ENCODE measurements around the gene NDUFAF3. TPM values are rescaled to one million over a fixed set of nuclear protein-coding genes. Genes with fewer than 3 reads are reported as not detected.

NDUFAF3 gene
- total RNA-seq, 2 experiments from 2014 or later: 78.9 to 82.4 TPM

DNA sequence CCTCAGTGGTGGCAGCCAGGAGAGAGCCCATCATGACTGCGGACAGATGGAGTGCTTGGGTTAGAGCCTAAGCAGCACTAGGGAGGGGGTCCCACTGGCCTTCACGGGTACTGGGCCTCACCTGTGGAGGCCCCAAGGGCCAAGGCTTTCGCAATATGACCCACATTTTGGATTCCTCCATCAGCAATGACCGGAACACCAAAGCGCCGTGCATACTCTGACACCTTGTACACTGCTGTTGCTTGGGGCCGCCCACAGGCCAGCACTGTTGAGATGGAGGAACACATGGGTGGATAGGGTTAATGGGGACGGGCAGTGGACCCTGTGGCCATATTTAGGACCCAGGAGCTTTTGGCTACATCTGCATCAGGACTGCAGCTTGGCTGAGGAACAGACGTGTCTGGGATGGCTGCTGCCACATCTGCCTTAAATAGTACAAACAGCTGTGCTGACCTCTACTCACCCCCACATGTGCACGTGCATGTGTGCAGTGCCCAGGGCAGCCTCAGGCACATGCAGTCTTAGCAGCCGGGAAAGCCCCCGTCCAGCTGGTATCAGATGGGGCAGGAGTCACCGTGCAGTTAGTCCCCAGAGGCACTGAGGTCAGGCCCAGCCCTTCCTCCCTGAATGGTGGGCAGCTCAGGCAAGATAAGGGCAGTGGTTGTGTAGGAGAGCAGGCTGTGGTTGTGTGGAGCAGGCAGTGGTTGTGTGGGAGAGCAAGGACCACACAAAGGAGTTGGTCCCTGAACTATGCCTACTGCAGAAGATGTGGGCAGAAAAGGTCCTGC is 3.3 kb downstream of the NDUFAF3 start:
- ATAC-seq (ENCODE audit: low read depth): no peak
- Mint-ChIP-seq H3K27me3 (no peaks in the 10 kb centered on the region), H3K36me3 (peaks cover 19% of the 10 kb centered on the region), H3K4me1 (peaks cover 42% of the 10 kb centered on the region), H3K27ac (peak overlapping the region; percentile 72), H3K4me3 (no peak overlapping the region), H3K9me3 (no peaks in the 10 kb centered on the region)
- POLR2A ChIA-PET: interaction anchor here (0.6 to 9.8 kb wide), 5 partner anchors 8 to 68 kb away, joined by 3 to 244 read pairs (median 3); partner anchors contain the start of genes QRICH1 and WDR6
- DNase-seq: no peak

GRCh38 chr3:49025793-49026520 is 4.0 kb downstream of the NDUFAF3 start:
- Mint-ChIP-seq H3K9me3 (no peaks in the 10 kb centered on the region), H3K27ac (peak overlapping the region; percentile 72), H3K4me1 (peaks cover 42% of the 10 kb centered on the region), H3K4me3 (no peak overlapping the region), H3K27me3 (no peaks in the 10 kb centered on the region), H3K36me3 (peaks cover 19% of the 10 kb centered on the region)
- POLR2A ChIA-PET: interaction anchor here (0.6 to 1.5 kb wide), 5 partner anchors 9 to 69 kb away, joined by 3 to 5 read pairs (median 3); partner anchors contain the start of gene WDR6
- DNase-seq (no peak), ATAC-seq (ENCODE audit: low read depth) (no peak)

DNA sequence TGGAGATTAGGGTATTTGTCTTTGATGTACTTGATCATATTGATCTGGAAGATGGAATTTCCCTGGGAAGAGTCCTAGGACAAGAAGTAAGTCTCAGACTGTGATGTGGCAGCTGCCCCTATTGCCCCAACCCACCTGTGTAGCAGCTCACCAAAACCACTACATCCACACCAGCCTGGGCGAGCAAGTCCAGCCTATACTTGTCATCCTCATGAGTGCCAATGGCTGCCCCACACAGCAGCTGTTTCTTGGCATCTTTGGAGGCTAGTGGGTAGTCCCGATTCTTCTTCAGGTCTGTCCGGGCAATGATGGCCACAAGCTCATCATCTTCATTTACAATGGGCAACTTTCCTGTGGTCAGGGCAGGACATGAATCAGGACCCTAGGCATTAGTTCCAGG is 4.6 kb downstream of the NDUFAF3 start:
- no peaks in the 10 kb centered on the region for H3K27me3 Mint-ChIP-seq
- DNase-seq (no peak), ATAC-seq (ENCODE audit: low read depth) (no peak)
- no peaks in the 10 kb centered on the region for H3K9me3 Mint-ChIP-seq
- peaks cover 42% of the 10 kb centered on the region for H3K4me1 Mint-ChIP-seq
- H3K36me3 Mint-ChIP-seq: peaks cover 20% of the 10 kb centered on the region
- no peak overlapping the region for H3K4me3 Mint-ChIP-seq
- peak overlapping the region; percentile 5 for H3K27ac Mint-ChIP-seq
- POLR2A ChIA-PET: interaction anchor here (1.0 to 1.5 kb wide), 4 partner anchors 12 to 68 kb away, joined by 3 to 5 read pairs (median 4); partner anchors contain the start of gene WDR6

DNA sequence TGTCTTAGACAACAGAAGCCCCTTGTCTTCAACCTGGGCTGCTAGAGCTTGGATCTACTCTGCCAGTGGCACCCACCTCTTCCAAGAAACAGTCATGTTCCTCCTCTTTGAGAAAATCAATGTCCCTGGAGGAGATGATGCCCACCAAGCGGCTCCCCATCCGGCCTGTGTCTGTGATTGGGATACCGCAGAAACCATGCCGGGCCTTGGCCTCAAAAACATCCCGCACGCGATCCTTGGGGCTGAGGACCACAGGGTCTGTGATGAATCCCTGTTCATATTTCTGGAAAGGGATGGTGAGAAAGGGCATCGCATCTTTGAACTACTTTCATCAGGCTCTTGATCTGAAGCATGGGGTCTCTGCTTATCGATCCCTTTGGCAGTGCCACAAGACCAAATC is 5.7 kb downstream of the NDUFAF3 start:
- H3K9me3 Mint-ChIP-seq: no peaks in the 10 kb centered on the region

DNA sequence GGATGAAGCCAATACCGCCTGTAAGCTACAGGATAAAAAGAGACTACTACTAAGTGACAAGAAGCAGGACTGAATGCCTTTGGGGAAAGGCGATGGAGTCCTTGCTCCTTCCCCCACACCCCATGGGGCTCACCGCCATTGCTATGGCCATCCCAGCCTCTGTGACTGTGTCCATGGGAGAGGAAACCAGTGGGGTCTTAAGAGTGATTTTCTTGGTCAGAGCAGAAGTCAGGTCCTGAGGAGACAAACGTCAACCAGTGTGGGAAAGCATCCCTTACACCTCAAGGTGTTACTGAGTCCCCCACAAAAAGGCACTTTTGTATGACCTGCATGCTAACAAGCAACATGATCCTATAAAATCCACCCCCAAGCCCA is 6.4 kb downstream of the NDUFAF3 start:
- Mint-ChIP-seq H3K27ac (peak overlapping the region; percentile 85), H3K36me3 (peaks cover 24% of the 10 kb centered on the region), H3K27me3 (no peaks in the 10 kb centered on the region), H3K4me3 (peak overlapping the region; percentile 94), H3K4me1 (peaks cover 37% of the 10 kb centered on the region), H3K9me3 (no peaks in the 10 kb centered on the region)
- DNase-seq (no peak), ATAC-seq (ENCODE audit: low read depth) (no peak)
- POLR2A ChIA-PET: interaction anchor here (1.7 to 2.4 kb wide), 5 partner anchors 8 to 65 kb away, joined by 9 to 28 read pairs (median 21); partner anchors contain the start of genes P4HTM and QRICH1

More for the DNA sequence above, 5.7 kb downstream of the NDUFAF3 start:
- DNase-seq (no peak), ATAC-seq (ENCODE audit: low read depth) (no peak)
- Mint-ChIP-seq H3K27ac (no peak overlapping the region), H3K36me3 (peaks cover 26% of the 10 kb centered on the region), H3K27me3 (no peaks in the 10 kb centered on the region), H3K4me3 (peak overlapping the region; percentile 94), H3K4me1 (peaks cover 41% of the 10 kb centered on the region)
- POLR2A ChIA-PET: interaction anchor here (2.3 to 2.4 kb wide), 2 partner anchors 7 to 37 kb away, joined by 21 to 28 read pairs; partner anchors contain the start of gene P4HTM

DNA sequence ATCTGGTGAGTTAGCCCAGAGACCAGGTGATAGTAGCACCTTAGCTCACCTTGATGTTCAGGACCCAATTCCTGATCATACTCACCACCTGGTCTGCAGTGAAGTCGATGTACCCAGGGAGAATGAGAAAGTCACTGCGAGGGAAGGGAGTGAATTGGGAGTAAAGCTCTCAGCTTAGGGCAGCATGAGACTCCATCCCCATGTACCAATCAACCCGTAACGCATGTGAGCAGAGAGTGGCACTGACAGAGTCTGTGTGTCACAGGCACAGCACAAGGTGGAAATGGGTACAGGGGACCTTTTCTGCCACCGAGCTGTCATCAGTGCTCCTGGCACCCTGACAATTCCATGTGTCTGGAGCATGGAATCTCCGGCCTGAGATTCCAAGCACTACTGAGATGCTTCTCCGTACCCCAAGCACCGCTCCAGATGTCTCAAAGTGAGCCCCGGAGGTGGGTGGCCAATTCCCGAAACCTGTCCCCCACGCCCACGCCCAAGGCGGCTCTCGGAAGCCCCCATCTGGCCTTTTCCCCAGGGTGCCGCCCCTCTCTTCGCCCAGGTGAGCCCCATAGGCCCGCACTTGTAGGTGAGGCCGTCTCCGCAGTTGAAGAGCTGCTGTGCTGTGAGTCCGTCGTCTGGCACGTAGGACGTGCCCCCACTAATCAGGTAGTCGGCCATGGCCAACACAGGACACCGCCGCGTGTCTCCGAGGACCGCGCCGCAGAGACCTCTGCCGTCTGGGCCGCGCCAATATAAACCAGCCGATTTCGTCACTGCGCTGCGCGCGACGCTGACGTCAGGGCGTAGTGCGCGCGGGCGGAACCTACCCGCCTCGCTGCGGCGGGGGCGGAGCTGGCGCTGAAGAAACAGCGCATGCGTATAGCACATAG is 7.0 kb downstream of the NDUFAF3 start, which contains the start of gene IMPDH2:
TSS of gene IMPDH2 (minus strand) at position 726 of the 890 bp plus-strand sequence. CDS start at position 678, 48 bp downstream.
- POLR2A ChIA-PET: interaction anchor here (0.6 to 2.4 kb wide), 16 partner anchors 8 to 387 kb away, joined by 3 to 28 read pairs (median 4); partner anchors contain the start of genes P4HTM, QRICH1, RHOA and WDR6
- Mint-ChIP-seq H3K9me3 (no peaks in the 10 kb centered on the region), H3K36me3 (peaks cover 24% of the 10 kb centered on the region), H3K27me3 (no peaks in the 10 kb centered on the region), H3K4me1 (peaks cover 37% of the 10 kb centered on the region), H3K27ac (peak within 1 kb of the TSS; percentile 85), H3K4me3 (peak within 1 kb of the TSS; percentile 94)
- peak; percentile 96 for DNase-seq
- ATAC-seq (ENCODE audit: low read depth): peak; percentile 92

GRCh38 chr3:49029563-49029884 is 7.6 kb downstream of the NDUFAF3 start:
- H3K27me3 Mint-ChIP-seq: no peaks in the 10 kb centered on the region
- no peaks in the 10 kb centered on the region for H3K9me3 Mint-ChIP-seq
- H3K27ac Mint-ChIP-seq: peak overlapping the region; percentile 85
- DNase-seq: no peak
- H3K4me3 Mint-ChIP-seq: peak overlapping the region; percentile 94
- peaks cover 35% of the 10 kb centered on the region for H3K4me1 Mint-ChIP-seq
- ATAC-seq (ENCODE audit: low read depth): no peak
- H3K36me3 Mint-ChIP-seq: peaks cover 24% of the 10 kb centered on the region
- POLR2A ChIA-PET: interaction anchor here (0.6 to 2.4 kb wide), 16 partner anchors 9 to 386 kb away, joined by 3 to 28 read pairs (median 4); partner anchors contain the start of genes P4HTM, QRICH1, RHOA and WDR6

DNA sequence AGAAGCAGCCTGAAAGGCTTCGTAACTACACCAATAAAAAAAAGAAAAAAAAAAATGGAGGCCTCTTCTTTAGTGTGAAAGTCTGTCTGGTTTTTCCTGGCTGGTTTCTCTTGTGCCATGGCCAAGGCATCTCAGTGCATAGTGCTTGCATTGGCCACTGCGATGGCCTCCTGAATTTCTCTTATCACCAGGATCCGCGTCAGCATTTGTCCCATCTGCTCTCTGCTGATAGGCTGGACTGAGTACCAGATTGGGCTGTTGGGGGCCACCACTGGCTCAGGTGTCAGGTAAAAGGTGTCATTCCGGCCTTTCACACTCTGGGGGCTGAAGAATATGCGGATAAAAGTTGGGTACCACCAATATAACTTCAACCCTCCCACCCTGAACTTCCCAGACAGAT is 8.4 kb downstream of the NDUFAF3 start:
- Mint-ChIP-seq H3K36me3 (peaks cover 23% of the 10 kb centered on the region), H3K27me3 (no peaks in the 10 kb centered on the region), H3K4me1 (peaks cover 32% of the 10 kb centered on the region), H3K9me3 (no peaks in the 10 kb centered on the region), H3K27ac (no peak overlapping the region), H3K4me3 (no peak overlapping the region)
- DNase-seq: no peak
- ATAC-seq (ENCODE audit: low read depth): no peak
- POLR2A ChIA-PET: interaction anchor here (1.7 kb wide), 1 partner anchor 8 kb away, joined by 12 read pairs; the partner anchor contains the start of gene NDUFAF3

DNA sequence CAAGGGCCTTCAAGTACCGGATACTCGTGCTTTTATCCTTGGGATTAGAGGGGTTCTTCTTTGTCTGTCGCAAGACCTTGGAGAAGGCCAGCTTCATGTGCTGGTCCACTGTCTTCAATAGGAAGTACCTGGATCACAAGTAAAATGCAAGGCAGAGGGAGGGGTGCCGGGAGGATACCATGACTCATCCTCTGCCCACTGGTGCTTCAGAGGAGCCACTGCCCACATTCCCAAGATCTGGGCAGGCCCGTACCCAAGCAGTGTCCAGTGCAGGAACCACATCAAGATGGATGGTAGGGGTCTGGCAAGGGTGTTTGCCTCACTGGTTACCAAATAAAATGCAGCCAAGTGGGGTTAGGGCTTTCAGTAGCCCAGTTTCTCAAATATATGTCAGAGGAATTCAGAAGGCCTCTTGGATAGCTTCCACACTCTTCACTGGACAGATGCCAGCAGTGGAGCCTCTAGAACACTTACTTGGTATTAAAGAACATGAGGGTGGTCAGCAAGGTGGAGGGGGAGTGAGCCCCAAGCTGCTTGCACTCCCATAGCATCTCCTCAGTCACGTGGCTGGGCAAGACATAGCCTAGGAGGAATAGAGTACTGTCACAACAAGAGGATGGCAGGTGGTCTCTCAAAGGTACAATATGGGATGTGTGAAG is 10.9 kb downstream of the NDUFAF3 start:
- peaks cover 14% of the 10 kb centered on the region for H3K36me3 Mint-ChIP-seq
- no peaks in the 10 kb centered on the region for H3K27me3 Mint-ChIP-seq
- peaks cover 16% of the 10 kb centered on the region for H3K4me1 Mint-ChIP-seq
- POLR2A ChIA-PET: interaction anchor here (1.3 kb wide), 1 partner anchor 26 kb away, joined by 3 read pairs; the partner anchor contains the start of gene WDR6
- DNase-seq (no peak), ATAC-seq (ENCODE audit: low read depth) (no peak)
- no peaks in the 10 kb centered on the region for H3K9me3 Mint-ChIP-seq
- no peak overlapping the region for H3K27ac Mint-ChIP-seq
- no peak overlapping the region for H3K4me3 Mint-ChIP-seq

GRCh38 chr3:49034650-49035049 is 12.7 kb downstream of the NDUFAF3 start:
- Mint-ChIP-seq H3K27me3 (no peaks in the 10 kb centered on the region), H3K36me3 (peaks cover 11% of the 10 kb centered on the region), H3K4me3 (no peak overlapping the region), H3K27ac (no peak overlapping the region), H3K9me3 (no peaks in the 10 kb centered on the region), H3K4me1 (peaks cover 2% of the 10 kb centered on the region)
- DNase-seq: no peak
- ATAC-seq (ENCODE audit: low read depth): no peak
- POLR2A ChIA-PET: interaction anchor here (1.1 kb wide), 1 partner anchor 12 kb away, joined by 3 read pairs; the partner anchor contains the start of gene NDUFAF3

- Mint-ChIP-seq H3K27ac (no peak overlapping the region), H3K9me3 (no peaks in the 10 kb centered on the region), H3K27me3 (no peaks in the 10 kb centered on the region), H3K36me3 (peaks cover 11% of the 10 kb centered on the region), H3K4me3 (no peak overlapping the region), H3K4me1 (no peaks in the 10 kb centered on the region)
- POLR2A ChIA-PET: interaction anchor here (0.6 to 1.1 kb wide), 2 partner anchors 13 to 14 kb away, joined by 3 read pairs; partner anchors contain the start of gene NDUFAF3
- no peak for ATAC-seq (ENCODE audit: low read depth)
- DNase-seq: no peak
These were observed 13.4 kb downstream of the NDUFAF3 start for GRCh38 chr3:49035281-49035680.

GRCh38 chr3:49053543-49053942 is 31.6 kb downstream of the NDUFAF3 start:
- DNase-seq (no peak), ATAC-seq (ENCODE audit: low read depth) (no peak)
- POLR2A ChIA-PET: no interaction called here
- no peak overlapping the region for H3K27ac Mint-ChIP-seq
- H3K36me3 Mint-ChIP-seq: peaks cover 21% of the 10 kb centered on the region
- H3K4me3 Mint-ChIP-seq: no peak overlapping the region
- peaks cover 2% of the 10 kb centered on the region for H3K4me1 Mint-ChIP-seq
- H3K9me3 Mint-ChIP-seq: no peaks in the 10 kb centered on the region
- H3K27me3 Mint-ChIP-seq: no peaks in the 10 kb centered on the region

Data from activated naive CD8-positive, alpha-beta T cell treated with anti-CD3 and anti-CD28 coated beads, Interleukin-2, amount 10 ng/mL, durations not matched to agents 7 days and 5 days (primary cell).